Adrenal gland (tissue), 12 donors: ENCODE results near the gene PDPR. TPM values are rescaled to one million over a fixed set of nuclear protein-coding genes. Genes with fewer than 3 reads are reported as not detected.
"Not testable (repeated sequence)": the region's sequence is repeated elsewhere in the genome, so short reads cannot be mapped to it uniquely, and the experiment has no call there.

ENCODE experiments used
- DNase-seq, 7 donors: peaks; one replicate each; pipeline ENCODE4 v3.0.0-alpha.2; 2019 to 2020
- H3K27ac ChIP-seq, 5 donors: fragments of 200-600 bp; sonication (generic) in 4 of 5; 1 replicate in 3 of 5; 2 replicates in 2 of 5; pipeline versions ENCODE4 v1.5.1 to v1.8.0; 2016 to 2020; ENCODE audit warnings: mild to moderate bottlenecking in 1 of 5
- H3K27me3 ChIP-seq: fragments of 200-600 bp; 2 replicates; pipeline ENCODE4 v1.8.0; 2021
- H3K36me3 ChIP-seq, 2 donors: fragments of 200-600 bp; replicated peaks in 1 of 2; 1 replicate in 1 of 2; 2 replicates in 1 of 2; pipeline versions ENCODE4 v1.5.1 to v1.8.0; 2018 to 2022
- H3K4me1 ChIP-seq, 2 donors: fragments of 200-600 bp; replicated peaks in 1 of 2; 1 replicate in 1 of 2; 2 replicates in 1 of 2; pipeline versions ENCODE4 v1.5.1 to v1.8.0; 2018 to 2021
- H3K4me3 ChIP-seq, 4 donors: fragments of 200-600 bp; sonication (generic) in 3 of 4; one replicate each; pipeline ENCODE4 v1.5.1; 2016 to 2018
- H3K9me3 ChIP-seq, 3 donors: fragments of 200-600 bp; sonication (generic) in 1 of 3; replicated peaks in 1 of 3; 1 replicate in 2 of 3; 2 replicates in 1 of 3; pipeline versions ENCODE4 v1.5.1 to v1.8.0; 2016 to 2021
- POLR2A ChIP-seq, 2 donors: fragments of 450-650 bp; IDR thresholded peaks; one replicate each; pipeline ENCODE4 v1.6.1; 2017; ENCODE audit warnings: antibody characterized with exemption in 2 of 2, mild to moderate bottlenecking in 2 of 2, moderate library complexity in 1 of 2
- WGBS, 4 donors: extraction: QIAGEN DNeasy Blood & Tissue Kit in 2 of 4; methylation state at CpG; one replicate each; pipeline versions ENCODE4 v1.1.5 to v1.1.7; 2013 to 2017; 5-methylcytosine and 5-hydroxymethylcytosine counted together
- intact Hi-C, 2 donors: fragments of 100-400 bp; cut with DNase I; formaldehyde crosslinking; loops; one replicate each; pipeline versions ENCODE4 v1.14.1 to v1.15.0; 2022 to 2023
- polyA plus RNA-seq, 3 donors: library from polyadenylated mRNA; stranded (reverse); fragments of 200-250 nt in 2 of 3; fragments of 350-450 nt in 1 of 3; fragmentation: Illumina TruSeq in 1 of 3; extraction: RNeasy Lipid Tissue Mini Kit (QIAGEN cat#74804) in 1 of 3; gene quantifications; one replicate each; pipeline ENCODE4 v1.2.3, GENCODE V29; 2013 to 2014
- total RNA-seq, 9 donors: library from RNA; depleted of rRNA in 4 of 9; stranded (reverse); fragments of >200 nt in 4 of 9; fragments of 120-200 nt in 1 of 9; fragmentation: NEBNext Ultra II Directional in 1 of 9; extraction: Animal tissue kit (Norgen Biotek cat#: 25700) in 1 of 9; gene quantifications; one replicate each; pipeline versions ENCODE4 v1.1.0 to v1.2.4, GENCODE V29; 2013 to 2023
- donor health status: healthy with polysubstance abuse.
- donor health status: Bipolar disorder and iron deficiency.
- donor health status: DM: yes; HTN: yes; CAD: no.
- donor health status: DM: no; HTN: no; CAD: no.
- donor health status: DM: no; HTN: no; CAD: no.
- donor health status: DM: yes; HTN: yes; CAD: no.

Gene PDPR
- total and polyA plus RNA-seq, 12 donors, result 8.2 to 58.7 (median 25.3) TPM

DNA sequence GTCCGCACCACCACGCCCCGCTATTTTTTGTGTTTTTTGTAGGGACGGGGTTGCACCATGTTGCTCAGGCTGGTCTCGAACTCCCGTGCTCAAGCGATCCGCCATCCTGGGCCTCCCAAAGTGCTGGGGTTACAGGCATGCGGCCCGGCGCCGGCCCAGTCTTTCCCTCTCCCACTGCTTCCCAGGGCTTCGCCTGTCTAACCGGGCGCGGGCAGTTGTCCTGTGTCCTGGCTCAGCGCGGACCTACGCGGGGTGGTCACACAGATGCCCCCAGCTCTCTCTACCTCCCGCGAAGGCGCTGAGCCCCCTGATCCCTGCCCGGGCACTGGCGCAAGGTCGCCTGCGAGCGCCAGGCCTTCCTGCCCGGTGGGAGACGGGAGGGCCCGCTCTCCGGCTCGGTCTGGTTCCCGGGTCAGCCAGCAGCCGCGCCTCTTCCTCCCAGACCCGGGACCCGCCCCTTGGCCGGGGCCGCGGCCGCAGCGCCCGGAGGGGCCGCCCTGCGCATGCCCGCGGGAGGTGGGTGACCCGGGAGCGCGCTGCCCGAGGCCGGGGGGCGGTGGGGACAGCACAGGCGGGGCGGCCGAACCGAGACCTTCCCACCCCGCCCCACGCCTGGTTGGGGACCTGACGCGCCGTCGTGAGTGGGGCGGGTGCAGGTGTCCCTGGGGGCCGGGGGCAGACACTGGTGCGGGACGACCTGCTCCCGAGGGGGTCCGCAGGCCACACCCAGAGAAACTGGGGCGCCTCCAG, 73.9 kb downstream of the PDPR start:
- H3K27me3 ChIP-seq, H3K36me3 ChIP-seq, H3K4me1 ChIP-seq, intact Hi-C loops, H3K9me3 ChIP-seq: not testable (repeated sequence)
- WGBS, 4 donors, result 4 to 80% (median 7%) methylated on average over 3 to 16 of the region's 71 CpGs; no CpG with 5 or more reads in 1 of the 4 donors
- peak overlapping the region in 1 of 4 donors; percentile 43 for H3K4me3 ChIP-seq
- DNase-seq, result peak in 2 of 7 donors; percentile 39 to 49
- H3K27ac ChIP-seq, result peak overlapping the region in 1 of 5 donors; percentile 72

DNA sequence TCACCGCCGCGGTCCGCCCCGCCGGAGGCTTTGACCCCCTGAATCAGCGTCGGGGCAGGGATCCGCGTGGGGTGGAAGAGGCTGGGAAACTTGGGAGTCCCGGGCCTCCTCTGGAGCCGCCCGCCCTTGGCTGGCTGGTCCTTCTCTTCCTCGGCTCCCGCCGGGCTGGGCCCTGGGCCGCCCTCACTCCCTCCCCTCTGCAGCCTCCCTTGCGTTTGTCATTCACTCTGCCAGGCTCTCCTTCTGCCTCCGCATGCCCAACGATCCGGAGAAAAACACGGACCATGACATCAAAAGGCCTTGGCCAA, 74.4 kb downstream of the PDPR start:
- H3K4me1 ChIP-seq, DNase-seq, intact Hi-C loops, H3K27me3 ChIP-seq, H3K9me3 ChIP-seq, H3K36me3 ChIP-seq: not testable (repeated sequence)
- H3K4me3 ChIP-seq, result peak overlapping the region in 1 of 4 donors; percentile 43
- WGBS, 4 donors, result 0% methylated on average over 2 to 13 of the region's 22 CpGs; no CpG with 5 or more reads in 2 of the 4 donors
- peak overlapping the region in 1 of 5 donors; percentile 72 for H3K27ac ChIP-seq

DNA sequence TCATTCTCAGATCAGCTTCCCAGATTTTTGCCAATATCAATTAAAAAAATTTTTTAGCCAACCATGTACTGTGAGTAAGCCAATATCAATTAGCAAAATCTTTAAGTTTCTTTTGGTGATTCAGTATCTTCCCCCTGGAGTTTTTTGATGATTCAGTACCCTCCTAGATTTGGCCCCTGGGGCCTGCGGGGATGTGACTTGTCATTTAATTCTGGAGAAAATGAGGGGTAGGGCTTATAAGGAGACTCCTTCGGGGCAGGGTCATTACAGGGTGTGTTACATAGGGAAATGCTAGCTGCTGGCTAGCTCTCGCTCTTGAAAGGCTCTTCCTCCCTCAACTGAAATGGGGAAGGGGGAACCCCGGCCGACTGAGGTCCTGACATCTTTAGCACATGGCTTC, 76.4 kb downstream of the PDPR start:
- intact Hi-C loops, H3K27ac ChIP-seq, H3K9me3 ChIP-seq, H3K36me3 ChIP-seq, H3K27me3 ChIP-seq, H3K4me1 ChIP-seq, DNase-seq, H3K4me3 ChIP-seq: not testable (repeated sequence)
- no CpG with 5 or more reads among the region's 5 CpGs for WGBS, 4 donors

DNA sequence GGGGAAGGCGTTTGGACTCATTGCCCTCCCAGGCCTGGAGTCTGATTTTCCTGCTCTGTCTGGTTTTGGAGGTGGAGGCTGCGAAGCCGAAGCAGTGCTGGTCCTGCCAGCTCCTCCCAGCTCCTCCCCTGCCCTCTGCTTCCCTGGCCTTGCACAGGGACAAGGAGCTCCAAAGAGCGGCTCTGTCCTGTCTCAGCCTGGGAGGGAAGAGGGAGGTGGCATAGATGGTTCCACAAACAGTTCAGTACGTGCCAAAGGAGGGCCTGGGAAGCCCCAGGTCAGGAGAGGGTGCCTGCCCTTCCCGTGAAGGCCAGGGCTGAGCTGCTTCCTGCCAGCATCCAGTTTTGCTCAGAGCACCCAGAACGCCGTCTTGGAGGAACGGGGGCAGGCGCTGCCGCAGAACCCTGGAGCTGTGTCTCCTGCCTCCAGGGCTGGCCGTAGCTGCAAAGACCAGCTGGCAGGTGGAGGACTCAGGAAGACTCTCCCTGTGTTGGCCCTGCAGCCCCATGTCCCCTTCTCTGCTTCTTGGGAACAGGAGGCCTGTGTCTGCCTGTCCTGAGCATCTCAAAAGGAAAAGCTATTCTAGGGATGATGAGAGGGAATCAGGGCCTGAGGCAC, 82.7 kb downstream of the PDPR start:
- WGBS, 4 donors, result 38 to 42% methylated on average over 6 to 8 of the region's 12 CpGs; no CpG with 5 or more reads in 2 of the 4 donors
- peak in 3 of 7 donors; percentile 28 to 41 (median 40) for DNase-seq
- intact Hi-C loops, result not testable (repeated sequence)

GRCh38 chr16:70197611-70198010, 83.5 kb downstream of the PDPR start:
- 62 to 78% (median 66%) methylated on average over 3 to 7 of the region's 7 CpGs for WGBS, 4 donors
- Histone ChIP-seq H3K27ac (peak overlapping the region in 3 of 5 donors; percentile 13 to 72 (median 56)), H3K4me1 (peaks cover 10 to 11% of the 10 kb centered on the region in 2 donors)
- H3K36me3 ChIP-seq, H3K9me3 ChIP-seq, H3K27me3 ChIP-seq, intact Hi-C loops, H3K4me3 ChIP-seq: not testable (repeated sequence)
- peak in 1 of 7 donors; percentile 13 for DNase-seq

More for the DNA sequence above, 82.7 kb downstream of the PDPR start:
- not testable (repeated sequence) for H3K36me3 ChIP-seq, H3K4me3 ChIP-seq, H3K9me3 ChIP-seq, H3K27me3 ChIP-seq
- peaks cover 10 to 11% of the 10 kb centered on the region in 2 donors for H3K4me1 ChIP-seq
- peak overlapping the region in 2 of 5 donors; percentile 56 to 81 for H3K27ac ChIP-seq

- peak in 1 of 7 donors; percentile 57 for DNase-seq
- H3K4me1 ChIP-seq, result peaks cover 10 to 11% of the 10 kb centered on the region in 2 donors
- H3K9me3 ChIP-seq, H3K4me3 ChIP-seq, H3K27me3 ChIP-seq, H3K36me3 ChIP-seq, intact Hi-C loops: not testable (repeated sequence)
- 54 to 80% (median 67%) methylated on average over 4 to 9 of the region's 9 CpGs for WGBS, 4 donors
- H3K27ac ChIP-seq, result peak overlapping the region; percentile 39 to 91 (median 72)
Observed at GRCh38 chr16:70198230-70198629, 84.1 kb downstream of the PDPR start.

GRCh38 chr16:70198666-70199065, 84.5 kb downstream of the PDPR start:
- 20 to 31% (median 25%) methylated on average over 3 of the region's 3 CpGs for WGBS, 4 donors
- DNase-seq, result peak in 5 of 7 donors; percentile 34 to 58 (median 40)
- intact Hi-C loops, result not testable (repeated sequence)

GRCh38 chr16:70199170-70199569, 85.0 kb downstream of the PDPR start:
- H3K4me1 ChIP-seq, result peaks cover 10 to 11% of the 10 kb centered on the region in 2 donors
- DNase-seq, result peak in 3 of 7 donors; percentile 21 to 41 (median 23)
- H3K36me3 ChIP-seq, H3K27me3 ChIP-seq, H3K4me3 ChIP-seq, H3K9me3 ChIP-seq, intact Hi-C loops: not testable (repeated sequence)
- WGBS, 4 donors, result 39 to 65% (median 51%) methylated on average over 9 of the region's 9 CpGs
- peak overlapping the region; percentile 54 to 91 (median 72) for H3K27ac ChIP-seq

More at GRCh38 chr16:70198666-70199065, 84.5 kb downstream of the PDPR start:
- peak in 1 of 2 donors; percentile 15 for TF ChIP-seq POLR2A (IDR thresholded peaks at IDR 0.05)
- H3K4me1 ChIP-seq, result peaks cover 10 to 11% of the 10 kb centered on the region in 2 donors
- peak overlapping the region; percentile 39 to 91 (median 72) for H3K27ac ChIP-seq
- not testable (repeated sequence) for H3K4me3 ChIP-seq, H3K27me3 ChIP-seq, H3K9me3 ChIP-seq, H3K36me3 ChIP-seq

DNA sequence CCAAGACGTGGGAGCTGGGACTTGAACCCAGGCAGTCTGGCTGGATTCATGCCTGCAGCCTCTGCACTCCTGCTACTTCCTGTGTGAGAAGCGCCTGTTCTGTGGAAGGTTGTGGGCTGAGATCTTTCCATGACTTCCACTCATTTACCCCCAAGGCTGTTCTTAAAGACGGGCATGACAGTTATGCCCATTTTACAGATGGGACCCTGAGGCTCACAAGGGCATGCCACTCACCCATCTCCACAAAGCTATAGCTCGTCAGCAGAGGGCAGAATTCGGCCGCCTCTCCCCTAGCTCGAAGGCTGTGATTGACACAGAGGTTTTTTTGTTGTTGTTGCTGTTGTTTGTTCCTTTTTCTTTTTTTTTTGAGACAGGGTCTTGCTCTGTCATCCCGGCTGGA, 85.9 kb downstream of the PDPR start:
- intact Hi-C loops, H3K9me3 ChIP-seq, DNase-seq, H3K4me3 ChIP-seq, H3K27ac ChIP-seq, H3K27me3 ChIP-seq, H3K36me3 ChIP-seq: not testable (repeated sequence)
- WGBS, 4 donors, result 80 to 88% (median 82%) methylated on average over 8 of the region's 8 CpGs
- H3K4me1 ChIP-seq, result peaks cover 10 to 11% of the 10 kb centered on the region in 2 donors

GRCh38 chr16:70203508-70203907, 89.4 kb downstream of the PDPR start:
- H3K27ac ChIP-seq, intact Hi-C loops, H3K36me3 ChIP-seq, H3K9me3 ChIP-seq, H3K4me1 ChIP-seq, H3K27me3 ChIP-seq, H3K4me3 ChIP-seq: not testable (repeated sequence)
- DNase-seq, result peak in 2 of 7 donors; percentile 30 to 35
- 34 to 66% (median 53%) methylated on average over 4 to 5 of the region's 7 CpGs for WGBS, 4 donors

DNA sequence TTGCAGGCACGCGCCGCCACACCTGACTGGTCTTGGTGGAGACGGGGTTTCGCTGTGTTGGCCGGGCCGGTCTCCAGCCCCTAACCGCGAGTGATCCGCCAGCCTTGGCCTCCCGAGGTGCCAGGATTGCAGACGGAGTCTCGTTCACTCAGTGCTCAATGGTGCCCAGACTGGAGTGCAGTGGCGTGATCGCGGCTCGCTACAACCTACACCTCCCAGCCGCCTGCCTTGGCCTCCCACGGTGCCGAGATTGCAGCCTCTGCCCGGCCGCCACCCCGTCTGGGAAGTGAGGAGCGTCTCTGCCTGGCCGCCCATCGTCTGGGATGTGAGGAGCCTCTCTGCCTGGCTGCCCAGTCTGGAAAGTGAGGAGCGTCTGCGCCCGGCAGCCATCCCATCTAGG, 89.9 kb downstream of the PDPR start:
- H3K4me1 ChIP-seq, intact Hi-C loops, H3K4me3 ChIP-seq, H3K36me3 ChIP-seq, DNase-seq, H3K27me3 ChIP-seq, H3K9me3 ChIP-seq, H3K27ac ChIP-seq: not testable (repeated sequence)
- WGBS, 4 donors, result 83 to 96% (median 94%) methylated on average over 1 to 16 of the region's 29 CpGs
